ENCODE measurements around the gene ECE2. TPM values are rescaled to one million over a fixed set of nuclear protein-coding genes. Genes with fewer than 3 reads are reported as not detected.

Gene ECE2
- total RNA-seq, 6 donors from 2014 or later, result not detected

DNA sequence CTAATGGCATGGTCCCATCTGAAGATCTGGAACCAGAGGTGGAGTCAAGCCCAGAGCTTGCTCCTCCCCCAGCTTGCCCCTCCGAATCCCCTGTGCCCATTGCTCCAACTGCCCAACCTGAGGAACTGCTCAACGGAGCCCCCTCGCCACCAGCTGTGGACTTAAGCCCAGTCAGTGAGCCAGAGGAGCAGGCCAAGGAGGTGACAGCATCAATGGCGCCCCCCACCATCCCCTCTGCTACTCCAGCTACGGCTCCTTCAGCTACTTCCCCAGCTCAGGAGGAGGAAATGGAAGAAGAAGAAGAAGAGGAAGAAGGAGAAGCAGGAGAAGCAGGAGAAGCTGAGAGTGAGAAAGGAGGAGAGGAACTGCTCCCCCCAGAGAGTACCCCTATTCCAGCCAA is 45.8 kb downstream of the ECE2 start:
- WGBS, 2 donors, result 73 to 89% methylated on average over 5 of the region's 5 CpGs
- peak overlapping the region in 3 of 4 donors; percentile 13 to 86 (median 60) for H3K27ac ChIP-seq
- ATAC-seq (ENCODE audit: low FRiP score in 2 of 2) (no peak), DNase-seq (no peak)
- no peak for TF ChIP-seq EP300 (IDR thresholded peaks at IDR 0.05)
- no peak overlapping the region for H3K4me3 ChIP-seq
- H3K9me3 ChIP-seq, result no peaks in the 10 kb centered on the region
- H3K27me3 ChIP-seq, result no peaks in the 10 kb centered on the region
- peaks cover 60 to 84% (median 78%) of the 10 kb centered on the region in 4 donors for H3K36me3 ChIP-seq
- peaks cover 44 to 58% (median 52%) of the 10 kb centered on the region in 4 donors for H3K4me1 ChIP-seq

DNA sequence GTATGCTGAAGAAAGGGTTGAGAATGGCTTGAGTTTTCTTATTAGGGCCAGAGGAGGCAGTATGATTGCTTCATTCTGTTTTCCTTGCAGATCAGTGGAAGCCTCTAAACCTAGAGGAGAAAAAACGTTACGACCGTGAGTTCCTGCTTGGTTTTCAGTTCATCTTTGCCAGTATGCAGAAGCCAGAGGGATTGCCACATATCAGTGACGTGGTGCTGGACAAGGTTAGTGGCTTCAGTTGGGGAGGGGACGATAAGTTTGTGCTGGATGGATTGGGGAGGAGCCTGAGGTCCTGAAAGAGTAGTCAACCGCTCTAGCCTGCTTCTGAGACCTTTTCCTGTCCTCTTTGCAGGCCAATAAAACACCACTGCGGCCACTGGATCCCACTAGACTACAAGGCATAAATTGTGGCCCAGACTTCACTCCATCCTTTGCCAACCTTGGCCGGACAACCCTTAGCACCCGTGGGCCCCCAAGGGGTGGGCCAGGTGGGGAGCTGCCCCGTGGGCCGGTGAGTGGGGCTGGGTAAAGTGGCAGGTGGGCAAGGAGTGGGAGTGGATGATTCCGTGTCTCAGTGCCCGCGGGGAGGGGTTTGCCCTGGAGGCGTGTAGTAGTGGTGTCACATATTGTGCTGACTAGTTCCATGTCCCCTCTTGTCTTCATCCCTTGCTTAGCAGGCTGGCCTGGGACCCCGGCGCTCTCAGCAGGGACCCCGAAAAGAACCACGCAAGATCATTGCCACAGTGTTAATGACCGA is 47.1 kb downstream of the ECE2 start:
- Histone ChIP-seq H3K27ac (peak overlapping the region in 3 of 4 donors; percentile 18 to 86 (median 22)), H3K4me1 (peaks cover 32 to 46% (median 39%) of the 10 kb centered on the region in 4 donors), H3K27me3 (no peaks in the 10 kb centered on the region), H3K4me3 (no peak overlapping the region), H3K9me3 (no peaks in the 10 kb centered on the region), H3K36me3 (peaks cover 73 to 86% (median 82%) of the 10 kb centered on the region in 4 donors)
- no peak for ATAC-seq (ENCODE audit: low FRiP score in 2 of 2)
- WGBS, 2 donors, result 83 to 91% methylated on average over 20 of the region's 20 CpGs
- peak; percentile 52 to 55 for DNase-seq
- no peak for TF ChIP-seq POLR2AphosphoS5 (IDR thresholded peaks at IDR 0.05)
- TF ChIP-seq POLR2A (IDR thresholded peaks at IDR 0.05), result no peak
- TF ChIP-seq, protein P1, sequence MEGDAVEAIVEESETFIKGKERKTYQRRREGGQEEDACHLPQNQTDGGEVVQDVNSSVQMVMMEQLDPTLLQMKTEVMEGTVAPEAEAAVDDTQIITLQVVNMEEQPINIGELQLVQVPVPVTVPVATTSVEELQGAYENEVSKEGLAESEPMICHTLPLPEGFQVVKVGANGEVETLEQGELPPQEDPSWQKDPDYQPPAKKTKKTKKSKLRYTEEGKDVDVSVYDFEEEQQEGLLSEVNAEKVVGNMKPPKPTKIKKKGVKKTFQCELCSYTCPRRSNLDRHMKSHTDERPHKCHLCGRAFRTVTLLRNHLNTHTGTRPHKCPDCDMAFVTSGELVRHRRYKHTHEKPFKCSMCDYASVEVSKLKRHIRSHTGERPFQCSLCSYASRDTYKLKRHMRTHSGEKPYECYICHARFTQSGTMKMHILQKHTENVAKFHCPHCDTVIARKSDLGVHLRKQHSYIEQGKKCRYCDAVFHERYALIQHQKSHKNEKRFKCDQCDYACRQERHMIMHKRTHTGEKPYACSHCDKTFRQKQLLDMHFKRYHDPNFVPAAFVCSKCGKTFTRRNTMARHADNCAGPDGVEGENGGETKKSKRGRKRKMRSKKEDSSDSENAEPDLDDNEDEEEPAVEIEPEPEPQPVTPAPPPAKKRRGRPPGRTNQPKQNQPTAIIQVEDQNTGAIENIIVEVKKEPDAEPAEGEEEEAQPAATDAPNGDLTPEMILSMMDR (IDR thresholded peaks at IDR 0.05), result no peak
- no peak for TF ChIP-seq EP300 (IDR thresholded peaks at IDR 0.05)

DNA sequence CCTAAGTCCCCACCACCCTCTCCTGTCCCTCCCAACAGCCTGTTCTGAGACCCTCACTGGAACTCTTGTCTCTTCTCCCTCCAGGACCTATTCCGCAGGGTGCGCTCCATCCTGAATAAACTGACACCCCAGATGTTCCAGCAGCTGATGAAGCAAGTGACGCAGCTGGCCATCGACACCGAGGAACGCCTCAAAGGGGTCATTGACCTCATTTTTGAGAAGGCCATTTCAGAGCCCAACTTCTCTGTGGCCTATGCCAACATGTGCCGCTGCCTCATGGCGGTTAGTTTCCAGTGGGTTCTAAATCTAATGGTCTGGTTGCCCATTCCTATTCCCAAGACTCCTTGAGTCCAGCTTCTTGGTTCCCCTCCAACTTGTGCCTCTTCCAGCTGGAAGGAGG is 47.9 kb downstream of the ECE2 start:
- WGBS, 2 donors, result 91 to 96% methylated on average over 8 of the region's 8 CpGs
- peaks cover 81 to 86% (median 84%) of the 10 kb centered on the region in 4 donors for H3K36me3 ChIP-seq
- no peaks in the 10 kb centered on the region for H3K27me3 ChIP-seq
- no peaks in the 10 kb centered on the region for H3K9me3 ChIP-seq
- no peak for TF ChIP-seq EP300 (IDR thresholded peaks at IDR 0.05)
- TF ChIP-seq, protein P1 (IDR thresholded peaks at IDR 0.05), result no peak
- no peak for TF ChIP-seq POLR2A (IDR thresholded peaks at IDR 0.05)
- TF ChIP-seq POLR2AphosphoS5 (IDR thresholded peaks at IDR 0.05), result no peak
- H3K4me3 ChIP-seq, result no peak overlapping the region
- peaks cover 24 to 38% (median 32%) of the 10 kb centered on the region in 4 donors for H3K4me1 ChIP-seq
- no peak for DNase-seq
- no peak overlapping the region for H3K27ac ChIP-seq
- ATAC-seq (ENCODE audit: low FRiP score in 2 of 2), result no peak

DNA sequence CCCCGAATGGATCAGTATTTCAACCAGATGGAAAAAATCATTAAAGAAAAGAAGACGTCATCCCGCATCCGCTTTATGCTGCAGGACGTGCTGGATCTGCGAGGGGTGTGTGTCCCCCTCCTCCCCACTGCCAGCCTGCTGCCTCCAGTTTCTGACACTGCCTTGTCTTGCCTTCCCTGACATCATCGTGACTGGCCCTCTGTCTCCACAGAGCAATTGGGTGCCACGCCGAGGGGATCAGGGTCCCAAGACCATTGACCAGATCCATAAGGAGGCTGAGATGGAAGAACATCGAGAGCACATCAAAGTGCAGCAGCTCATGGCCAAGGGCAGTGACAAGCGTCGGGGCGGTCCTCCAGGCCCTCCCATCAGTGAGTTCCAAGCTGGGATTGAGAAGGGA is 49.4 kb downstream of the ECE2 start:
- Histone ChIP-seq H3K9me3 (no peaks in the 10 kb centered on the region), H3K27me3 (no peaks in the 10 kb centered on the region), H3K4me1 (peaks cover 9 to 22% (median 18%) of the 10 kb centered on the region in 4 donors), H3K27ac (no peak overlapping the region), H3K36me3 (peaks cover 95 to 100% (median 97%) of the 10 kb centered on the region in 4 donors), H3K4me3 (no peak overlapping the region)
- DNase-seq (peak in 1 of 2 donors; percentile 12), ATAC-seq (ENCODE audit: low FRiP score in 2 of 2) (no peak)
- TF ChIP-seq POLR2AphosphoS5 (IDR thresholded peaks at IDR 0.05) (no peak), POLR2A (IDR thresholded peaks at IDR 0.05) (no peak), EP300 (IDR thresholded peaks at IDR 0.05) (no peak)
- TF ChIP-seq, protein P1 (IDR thresholded peaks at IDR 0.05), result no peak
- 93 to 94% methylated on average over 13 of the region's 13 CpGs for WGBS, 2 donors

DNA sequence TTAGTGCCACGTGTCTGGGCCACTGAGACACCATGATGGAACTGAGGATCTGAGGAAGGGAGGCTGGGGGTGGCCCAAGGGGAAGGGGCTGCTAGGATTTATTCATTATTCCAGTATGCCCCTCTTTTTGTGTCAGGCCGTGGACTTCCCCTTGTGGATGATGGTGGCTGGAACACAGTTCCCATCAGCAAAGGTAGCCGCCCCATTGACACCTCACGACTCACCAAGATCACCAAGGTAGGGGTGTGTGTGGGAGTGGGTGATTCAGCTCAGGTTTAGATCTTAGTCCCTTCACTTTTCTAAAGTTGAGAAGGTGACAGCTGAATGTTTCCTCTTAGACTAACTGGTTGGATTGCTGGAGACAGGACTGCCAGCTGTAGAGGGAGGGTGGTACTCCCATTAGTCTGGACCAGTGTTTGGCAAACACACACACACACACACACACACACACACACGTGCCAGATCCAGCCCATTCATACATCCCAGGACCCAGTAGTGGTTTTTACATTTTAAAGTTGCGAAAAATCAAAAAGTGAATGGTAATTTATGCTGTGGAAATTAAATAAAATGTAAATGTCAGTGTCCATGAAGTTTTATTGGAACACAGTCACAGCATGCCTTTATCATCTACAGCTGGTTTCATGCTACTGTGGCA is 50.0 kb downstream of the ECE2 start:
- no peak for ATAC-seq (ENCODE audit: low FRiP score in 2 of 2)
- Histone ChIP-seq H3K9me3 (no peaks in the 10 kb centered on the region), H3K4me3 (no peak overlapping the region), H3K27ac (no peak overlapping the region), H3K27me3 (no peaks in the 10 kb centered on the region), H3K36me3 (peaks cover 96 to 100% (median 98%) of the 10 kb centered on the region in 4 donors), H3K4me1 (peaks cover 4 to 17% (median 13%) of the 10 kb centered on the region in 4 donors)
- TF ChIP-seq POLR2AphosphoS5 (IDR thresholded peaks at IDR 0.05) (no peak), POLR2A (IDR thresholded peaks at IDR 0.05) (no peak), EP300 (IDR thresholded peaks at IDR 0.05) (no peak)
- TF ChIP-seq, protein P1 (IDR thresholded peaks at IDR 0.05), result no peak
- 81 to 89% methylated on average over 4 to 6 of the region's 6 CpGs for WGBS, 2 donors
- DNase-seq, result no peak

All from upper lobe of left lung (tissue), 6 donors.